ENCODE data around the gene OR6S1. TPM values are rescaled to one million over a fixed set of nuclear protein-coding genes. Genes with fewer than 3 reads are reported as not detected.
"Not testable (repeated sequence)": the region's sequence is repeated elsewhere in the genome, so short reads cannot be mapped to it uniquely, and the experiment has no call there.

The OR6S1 gene
- total RNA-seq, 2 experiments from 2014 or later = not detected

- Mint-ChIP-seq H3K27me3 (peaks cover 56% of the 10 kb centered on the region), H3K27ac (no peak overlapping the region), H3K4me3 (peak overlapping the region; percentile 66), H3K4me1 (peaks cover 16% of the 10 kb centered on the region), H3K36me3 (ENCODE audit: low read depth) (no peaks in the 10 kb centered on the region), H3K9me3 (ENCODE audit: low read depth) (no peaks in the 10 kb centered on the region)
- POLR2A ChIA-PET = interaction anchor here (0.9 kb wide), 1 partner anchor 23 kb away, joined by 4 read pairs; no protein-coding TSS in a partner anchor
- ATAC-seq = peak; percentile 88
- CTCF ChIA-PET = interaction anchor here (0.7 to 1.7 kb wide), 2 partner anchors 28 to 392 kb away, joined by 4 to 7 read pairs; no protein-coding TSS in a partner anchor
- peak; percentile 86 for DNase-seq
- intact Hi-C loops (cut with DNase I, micrococcal nuclease) = loop anchor here (1.0 to 5.0 kb wide), 5 partner anchors 20 to 40 kb away; no protein-coding TSS in a partner anchor
Measured at GRCh38 chr14:20652996-20653975, 11.8 kb upstream of the OR6S1 start.

DNA sequence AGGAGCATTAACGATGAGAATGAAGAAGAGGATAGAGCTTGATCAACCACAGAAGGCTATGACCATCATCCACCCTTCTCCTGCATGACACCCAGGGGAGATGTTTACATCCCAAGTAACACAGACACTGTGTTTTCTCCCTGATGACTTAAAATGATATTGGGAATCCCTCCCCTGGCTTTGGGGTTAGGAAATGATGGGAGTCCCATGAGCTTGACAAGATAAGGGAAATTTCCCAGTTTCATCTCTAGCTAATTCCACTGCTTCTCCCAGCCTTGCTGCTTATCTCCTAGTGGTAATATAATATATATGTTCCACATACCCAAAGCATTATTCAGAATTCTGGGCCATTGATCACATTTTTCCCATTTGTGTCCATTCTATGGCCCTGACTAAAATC is 4.0 kb upstream of the OR6S1 start:
- intact Hi-C loops (cut with DNase I, micrococcal nuclease) = no loop called here
- no peak for DNase-seq
- H3K4me3 Mint-ChIP-seq = no peak overlapping the region
- no peaks in the 10 kb centered on the region for H3K9me3 Mint-ChIP-seq (ENCODE audit: low read depth)
- no peak for ATAC-seq
- no peaks in the 10 kb centered on the region for H3K36me3 Mint-ChIP-seq (ENCODE audit: low read depth)
- no peaks in the 10 kb centered on the region for H3K4me1 Mint-ChIP-seq
- ChIA-PET POLR2A (interaction anchor here (0.6 kb wide), 1 partner anchor 303 kb away, joined by 3 read pairs; no protein-coding TSS in a partner anchor), CTCF (interaction anchor here (0.7 kb wide), 1 partner anchor 12 kb away, joined by 5 read pairs; no protein-coding TSS in a partner anchor)
- H3K27ac Mint-ChIP-seq = no peak overlapping the region
- peaks cover 22% of the 10 kb centered on the region for H3K27me3 Mint-ChIP-seq

- DNase-seq (no peak), ATAC-seq (no peak)
- Mint-ChIP-seq H3K27ac (no peak overlapping the region), H3K4me3 (no peak overlapping the region), H3K9me3 (ENCODE audit: low read depth) (no peaks in the 10 kb centered on the region), H3K27me3 (peaks cover 21% of the 10 kb centered on the region), H3K36me3 (ENCODE audit: low read depth) (no peaks in the 10 kb centered on the region), H3K4me1 (no peaks in the 10 kb centered on the region)
- ChIA-PET POLR2A (no interaction called here), CTCF (no interaction called here)
- intact Hi-C loops (cut with DNase I, micrococcal nuclease) = no loop called here
Measured at GRCh38 chr14:20644520-20644919, 3.0 kb upstream of the OR6S1 start.

DNA sequence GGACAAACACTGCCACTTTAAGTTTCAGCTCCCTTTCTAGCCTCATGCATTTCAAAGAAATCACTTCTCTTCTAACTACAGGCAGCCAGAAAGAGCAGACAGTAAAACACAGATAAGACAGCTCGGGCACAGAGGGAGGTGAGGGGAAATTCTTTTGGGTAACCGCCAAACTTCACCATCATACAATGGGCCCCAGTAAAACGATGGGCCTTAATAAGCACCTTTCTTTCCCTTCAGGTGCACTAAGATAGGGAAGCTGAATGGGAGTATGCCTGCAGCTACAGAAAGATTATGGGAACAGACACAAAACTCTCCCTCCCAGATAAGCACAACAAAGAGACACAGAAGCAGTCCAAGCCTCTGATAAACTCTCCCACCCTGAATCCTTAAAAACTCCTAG is 1.3 kb upstream of the OR6S1 start:
- peaks cover 19% of the 10 kb centered on the region for H3K27me3 Mint-ChIP-seq
- H3K27ac Mint-ChIP-seq; H3K36me3 Mint-ChIP-seq (ENCODE audit: low read depth); DNase-seq; POLR2A ChIA-PET; ATAC-seq; intact Hi-C loops (cut with DNase I, micrococcal nuclease); H3K9me3 Mint-ChIP-seq (ENCODE audit: low read depth); H3K4me3 Mint-ChIP-seq; H3K4me1 Mint-ChIP-seq: not testable (repeated sequence)
- CTCF ChIA-PET = interaction anchor here (0.6 to 1.0 kb wide), 3 partner anchors 27 to 529 kb away, joined by 3 read pairs; no protein-coding TSS in a partner anchor

DNA sequence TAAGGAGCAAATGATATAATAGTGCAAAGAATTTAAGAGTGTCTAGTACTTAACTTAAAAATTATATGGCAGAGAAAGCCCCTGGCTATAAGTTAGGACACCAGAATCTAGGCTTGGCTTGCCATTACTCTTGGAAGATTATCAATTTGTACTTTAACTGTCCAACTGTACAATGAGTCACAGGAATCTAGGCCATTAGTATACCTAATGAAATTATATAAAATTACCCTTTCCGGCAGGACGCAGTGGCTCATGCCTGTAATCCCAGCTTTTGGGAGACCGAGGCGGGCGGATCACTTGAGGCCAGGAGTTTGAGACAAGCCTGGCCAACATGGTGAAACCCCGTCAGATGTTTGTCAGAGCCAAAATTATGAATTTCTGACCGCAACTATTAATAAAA is 691 bp upstream of the OR6S1 start:
- Mint-ChIP-seq H3K9me3 (ENCODE audit: low read depth) (no peaks in the 10 kb centered on the region), H3K4me1 (no peaks in the 10 kb centered on the region), H3K36me3 (ENCODE audit: low read depth) (no peaks in the 10 kb centered on the region), H3K27ac (no peak overlapping the region), H3K4me3 (no peak overlapping the region), H3K27me3 (peaks cover 17% of the 10 kb centered on the region)
- POLR2A ChIA-PET = no interaction called here
- CTCF ChIA-PET = interaction anchor here (1.0 kb wide), 2 partner anchors 28 to 33 kb away, joined by 3 read pairs; no protein-coding TSS in a partner anchor
- DNase-seq = no peak
- intact Hi-C loops (cut with DNase I, micrococcal nuclease) = no loop called here
- ATAC-seq = no peak

- Mint-ChIP-seq H3K4me3 (peak overlapping the region; percentile 75), H3K27me3 (peaks cover 8% of the 10 kb centered on the region)
Measured at GRCh38 chr14:20632831-20633691, 8.4 kb downstream of the OR6S1 start.

GRCh38 chr14:20632448-20632830 is 9.1 kb downstream of the OR6S1 start:
- DNase-seq (peak; percentile 55), ATAC-seq (peak; percentile 27)
- Mint-ChIP-seq H3K9me3 (ENCODE audit: low read depth) (no peaks in the 10 kb centered on the region), H3K36me3 (ENCODE audit: low read depth) (no peaks in the 10 kb centered on the region), H3K4me3 (peak overlapping the region; percentile 75), H3K4me1 (peaks cover 49% of the 10 kb centered on the region), H3K27me3 (peaks cover 10% of the 10 kb centered on the region), H3K27ac (peak overlapping the region; percentile 43)
- ChIA-PET POLR2A (no interaction called here), CTCF (interaction anchor here (0.6 to 3.9 kb wide), 10 partner anchors 9 to 339 kb away, joined by 3 to 34 read pairs (median 8); partner anchors contain the start of genes APEX1 and RNASE4)
- intact Hi-C loops (cut with DNase I, micrococcal nuclease) = loop anchor here (1.0 to 5.0 kb wide), 4 partner anchors 30 to 290 kb away; partner anchors contain the start of gene PARP2 (in 1 of the 2)

More at GRCh38 chr14:20632831-20633691, 8.4 kb downstream of the OR6S1 start:
- H3K9me3 Mint-ChIP-seq (ENCODE audit: low read depth) = no peaks in the 10 kb centered on the region
- H3K4me1 Mint-ChIP-seq = peaks cover 43% of the 10 kb centered on the region
- ChIA-PET CTCF (interaction anchor here (0.6 to 3.9 kb wide), 9 partner anchors 10 to 339 kb away, joined by 3 to 34 read pairs (median 8); partner anchors contain the start of genes APEX1 and RNASE4), POLR2A (no interaction called here)
- intact Hi-C loops (cut with DNase I, micrococcal nuclease) = loop anchor here (1.0 to 5.0 kb wide), 10 partner anchors 8 to 291 kb away; partner anchors contain the start of gene PARP2 (in 2 of the 2)
- H3K27ac Mint-ChIP-seq = peak overlapping the region; percentile 43
- ATAC-seq = peak; percentile 85
- DNase-seq = peak; percentile 88
- no peaks in the 10 kb centered on the region for H3K36me3 Mint-ChIP-seq (ENCODE audit: low read depth)

- H3K27ac Mint-ChIP-seq = no peak overlapping the region
- no peak for ATAC-seq
Measured at GRCh38 chr14:20631880-20632389, 9.6 kb downstream of the OR6S1 start.

DNA sequence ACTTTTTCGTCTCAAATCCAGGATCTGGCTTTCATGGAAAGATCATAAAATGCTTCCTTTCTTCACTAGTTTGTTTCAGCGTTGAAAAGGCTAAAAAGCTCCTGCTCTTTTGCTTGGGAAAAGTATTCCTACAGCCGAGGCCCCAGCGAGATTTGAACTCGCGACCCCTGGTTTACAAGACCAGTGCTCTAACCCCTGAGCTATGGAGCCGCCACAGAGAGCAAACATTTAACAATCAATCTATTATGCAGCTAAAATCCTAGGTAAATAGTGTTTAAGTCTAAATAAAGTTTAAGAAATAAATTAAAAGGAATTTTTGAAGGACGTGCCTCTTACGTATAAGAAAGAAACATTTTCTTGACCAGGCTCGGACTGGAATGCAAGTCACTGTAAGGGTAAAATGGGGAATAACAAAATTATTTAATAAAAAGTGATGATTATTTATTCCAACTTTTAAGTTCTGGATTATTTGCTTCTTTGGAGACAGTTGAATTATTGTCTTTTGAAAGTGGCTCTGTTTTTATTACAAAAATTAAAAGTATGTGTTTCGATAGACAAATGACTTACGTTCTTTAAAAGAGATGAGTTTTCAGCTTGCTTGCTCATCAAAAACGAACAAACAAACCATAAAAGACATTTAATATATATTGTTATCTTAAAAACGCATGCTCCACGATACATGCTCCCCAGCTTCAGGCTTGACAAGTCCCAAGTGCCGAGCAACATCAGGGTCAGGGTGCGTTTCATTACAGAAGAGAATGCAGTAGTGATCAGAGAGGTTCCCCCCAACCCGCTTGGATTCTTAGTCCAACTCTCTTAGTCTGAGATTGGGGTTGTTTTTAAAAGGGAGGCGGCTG is 10.2 kb downstream of the OR6S1 start:
- peak; percentile 77 for DNase-seq
- Mint-ChIP-seq H3K36me3 (ENCODE audit: low read depth) (no peaks in the 10 kb centered on the region), H3K4me1 (peaks cover 61% of the 10 kb centered on the region), H3K4me3 (peak overlapping the region; percentile 76), H3K27ac (peak overlapping the region; percentile 79), H3K9me3 (ENCODE audit: low read depth) (no peaks in the 10 kb centered on the region), H3K27me3 (peaks cover 14% of the 10 kb centered on the region)
- intact Hi-C loops (cut with DNase I, micrococcal nuclease) = loop anchor here in 1 of 2 experiments (1.0 to 5.0 kb wide), 2 partner anchors 18 to 289 kb away; partner anchors contain the start of gene PARP2
- POLR2A ChIA-PET = interaction anchor here (0.9 to 1.9 kb wide), 3 partner anchors 17 to 52 kb away, joined by 4 to 7 read pairs (median 4); partner anchors contain the start of gene RNASE4
- no peak for ATAC-seq
- CTCF ChIA-PET = interaction anchor here (0.6 to 3.9 kb wide), 16 partner anchors 8 to 263 kb away, joined by 3 to 34 read pairs (median 5); partner anchors contain the start of genes APEX1 and RNASE4

More at GRCh38 chr14:20631880-20632389, 9.6 kb downstream of the OR6S1 start:
- Mint-ChIP-seq H3K36me3 (ENCODE audit: low read depth) (no peaks in the 10 kb centered on the region), H3K4me3 (peak overlapping the region; percentile 75), H3K4me1 (peaks cover 54% of the 10 kb centered on the region), H3K27me3 (peaks cover 12% of the 10 kb centered on the region), H3K9me3 (ENCODE audit: low read depth) (no peaks in the 10 kb centered on the region)
- ChIA-PET CTCF (interaction anchor here (0.6 to 3.9 kb wide), 15 partner anchors 9 to 338 kb away, joined by 3 to 34 read pairs (median 5); partner anchors contain the start of genes APEX1 and RNASE4), POLR2A (interaction anchor here (1.9 kb wide), 1 partner anchor 52 kb away, joined by 7 read pairs; the partner anchor contains the start of gene RNASE4)
- intact Hi-C loops (cut with DNase I, micrococcal nuclease) = loop anchor here (1.0 to 5.0 kb wide), 5 partner anchors 19 to 290 kb away; partner anchors contain the start of gene PARP2 (in 1 of the 2)
- DNase-seq = peak; percentile 33
